ENCODE results near the gene PZP. TPM values are rescaled to one million over a fixed set of nuclear protein-coding genes. Genes with fewer than 3 reads are reported as not detected.
"Not testable (repeated sequence)": the region's sequence is repeated elsewhere in the genome, so short reads cannot be mapped to it uniquely, and the experiment has no call there.

Gene PZP
- polyA plus RNA-seq, 1 donor from 2014 or later, result not detected

DNA sequence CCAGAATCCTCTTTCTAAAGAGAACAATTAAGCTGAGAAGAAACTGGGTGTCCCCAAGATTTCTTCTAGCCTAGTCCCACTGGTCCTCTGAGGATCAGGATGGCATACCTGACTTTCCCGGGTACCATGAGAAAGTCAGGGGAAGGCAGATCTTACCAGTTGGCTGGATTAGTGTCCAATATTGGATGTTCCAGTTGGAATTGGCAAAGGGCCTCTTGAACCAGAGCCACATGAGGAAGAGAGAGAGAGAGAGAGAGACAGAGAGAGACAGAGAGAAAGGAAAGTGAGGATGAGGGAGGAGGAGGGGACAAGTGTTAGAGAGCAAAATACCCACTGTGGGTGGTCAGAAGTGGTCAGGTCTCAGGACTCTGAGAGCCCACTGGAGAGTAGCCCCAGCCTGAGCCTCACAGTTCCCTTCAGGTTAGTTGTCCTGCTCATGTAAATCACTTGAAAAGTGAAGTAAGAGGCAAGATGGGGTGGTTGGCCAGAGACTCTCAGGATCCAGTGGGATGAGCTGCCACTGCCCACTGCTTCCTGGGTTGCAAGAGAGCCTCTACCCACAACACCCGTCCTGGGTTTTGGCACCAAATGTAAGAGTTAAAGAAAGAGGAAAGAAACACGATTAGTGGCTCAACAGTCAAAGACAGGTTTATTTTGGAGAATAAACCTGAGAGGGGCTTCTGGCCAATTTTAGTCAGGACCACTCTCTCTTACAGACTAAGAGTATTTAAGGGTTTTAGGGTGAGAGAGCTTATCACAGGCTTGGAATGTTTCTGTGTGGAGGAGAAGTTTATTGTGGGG is 64.1 kb downstream of the PZP start:
- no peak overlapping the region for H3K4me3 ChIP-seq (ENCODE audit: low read length)
- H3F3A ChIP-seq (ENCODE audit: insufficient read depth, low read length, poor library complexity, severe bottlenecking), result no peaks in the 10 kb centered on the region
- H3K79me2 ChIP-seq (replicated peaks; ENCODE audit: insufficient read depth, low read length), result no peaks in the 10 kb centered on the region
- H3K36me3 ChIP-seq (ENCODE audit: insufficient read depth, low read length), result no peaks in the 10 kb centered on the region
- no peaks in the 10 kb centered on the region for H3K27me3 ChIP-seq (ENCODE audit: insufficient read depth, low read depth, low read length)
- no peak overlapping the region for H3K4me2 ChIP-seq (ENCODE audit: low read length)
- H2AFZ ChIP-seq (ENCODE audit: low read depth, low read length), result no peak overlapping the region
- H4K20me1 ChIP-seq (ENCODE audit: insufficient read depth), result no peaks in the 10 kb centered on the region
- TF ChIP-seq EZH2 (IDR thresholded peaks at IDR 0.05; ENCODE audit: borderline replicate concordance, insufficient read depth, low read length, poor library complexity, severe bottlenecking) (no peak), EP300 (conservative IDR thresholded peaks at IDR 0.05; ENCODE audit: poor library complexity, severe bottlenecking) (no peak)
- H3K9me3 ChIP-seq (ENCODE audit: low read length), result no peaks in the 10 kb centered on the region
- H3K9ac ChIP-seq (ENCODE audit: low read length), result no peak overlapping the region
- no peak overlapping the region for H3K27ac ChIP-seq (ENCODE audit: low read length)
- no peaks in the 10 kb centered on the region for H3K9me2 ChIP-seq (ENCODE audit: insufficient read depth, low read length)

DNA sequence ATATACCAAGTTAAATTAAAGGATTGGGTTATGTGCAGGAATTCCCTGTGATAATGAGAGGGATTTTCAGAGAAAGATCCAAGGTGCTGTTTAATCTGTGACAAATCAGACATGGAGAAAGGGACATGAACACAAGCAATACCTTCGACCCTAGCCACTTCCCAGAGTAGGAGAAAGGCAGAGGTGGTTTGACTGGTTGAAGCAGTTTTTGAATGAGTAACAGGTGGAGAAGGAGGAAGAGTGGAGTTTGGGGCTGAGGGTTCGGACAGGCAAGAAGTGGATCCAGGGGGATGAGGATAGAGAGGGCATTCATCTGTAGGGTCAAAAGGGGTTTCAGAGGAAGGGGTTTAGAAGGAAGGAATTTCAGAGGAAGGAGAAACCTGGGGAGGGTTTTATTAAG is 65.1 kb downstream of the PZP start:
- Histone ChIP-seq H3K27me3 (ENCODE audit: insufficient read depth, low read depth, low read length) (no peaks in the 10 kb centered on the region), H3K4me2 (ENCODE audit: low read length) (no peak overlapping the region), H2AFZ (ENCODE audit: low read depth, low read length) (no peak overlapping the region), H3K4me3 (ENCODE audit: low read length) (no peak overlapping the region), H3F3A (ENCODE audit: insufficient read depth, low read length, poor library complexity, severe bottlenecking) (no peaks in the 10 kb centered on the region), H3K36me3 (ENCODE audit: insufficient read depth, low read length) (no peaks in the 10 kb centered on the region), H3K9ac (ENCODE audit: low read length) (no peak overlapping the region), H3K9me2 (ENCODE audit: insufficient read depth, low read length) (no peaks in the 10 kb centered on the region), H3K9me3 (ENCODE audit: low read length) (no peaks in the 10 kb centered on the region), H3K79me2 (replicated peaks; ENCODE audit: insufficient read depth, low read length) (no peaks in the 10 kb centered on the region), H4K20me1 (ENCODE audit: insufficient read depth) (no peaks in the 10 kb centered on the region), H3K27ac (ENCODE audit: low read length) (no peak overlapping the region)
- TF ChIP-seq, protein P1, sequence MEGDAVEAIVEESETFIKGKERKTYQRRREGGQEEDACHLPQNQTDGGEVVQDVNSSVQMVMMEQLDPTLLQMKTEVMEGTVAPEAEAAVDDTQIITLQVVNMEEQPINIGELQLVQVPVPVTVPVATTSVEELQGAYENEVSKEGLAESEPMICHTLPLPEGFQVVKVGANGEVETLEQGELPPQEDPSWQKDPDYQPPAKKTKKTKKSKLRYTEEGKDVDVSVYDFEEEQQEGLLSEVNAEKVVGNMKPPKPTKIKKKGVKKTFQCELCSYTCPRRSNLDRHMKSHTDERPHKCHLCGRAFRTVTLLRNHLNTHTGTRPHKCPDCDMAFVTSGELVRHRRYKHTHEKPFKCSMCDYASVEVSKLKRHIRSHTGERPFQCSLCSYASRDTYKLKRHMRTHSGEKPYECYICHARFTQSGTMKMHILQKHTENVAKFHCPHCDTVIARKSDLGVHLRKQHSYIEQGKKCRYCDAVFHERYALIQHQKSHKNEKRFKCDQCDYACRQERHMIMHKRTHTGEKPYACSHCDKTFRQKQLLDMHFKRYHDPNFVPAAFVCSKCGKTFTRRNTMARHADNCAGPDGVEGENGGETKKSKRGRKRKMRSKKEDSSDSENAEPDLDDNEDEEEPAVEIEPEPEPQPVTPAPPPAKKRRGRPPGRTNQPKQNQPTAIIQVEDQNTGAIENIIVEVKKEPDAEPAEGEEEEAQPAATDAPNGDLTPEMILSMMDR (IDR thresholded peaks at IDR 0.05; ENCODE audit: poor library complexity, severe bottlenecking), result no peak

DNA sequence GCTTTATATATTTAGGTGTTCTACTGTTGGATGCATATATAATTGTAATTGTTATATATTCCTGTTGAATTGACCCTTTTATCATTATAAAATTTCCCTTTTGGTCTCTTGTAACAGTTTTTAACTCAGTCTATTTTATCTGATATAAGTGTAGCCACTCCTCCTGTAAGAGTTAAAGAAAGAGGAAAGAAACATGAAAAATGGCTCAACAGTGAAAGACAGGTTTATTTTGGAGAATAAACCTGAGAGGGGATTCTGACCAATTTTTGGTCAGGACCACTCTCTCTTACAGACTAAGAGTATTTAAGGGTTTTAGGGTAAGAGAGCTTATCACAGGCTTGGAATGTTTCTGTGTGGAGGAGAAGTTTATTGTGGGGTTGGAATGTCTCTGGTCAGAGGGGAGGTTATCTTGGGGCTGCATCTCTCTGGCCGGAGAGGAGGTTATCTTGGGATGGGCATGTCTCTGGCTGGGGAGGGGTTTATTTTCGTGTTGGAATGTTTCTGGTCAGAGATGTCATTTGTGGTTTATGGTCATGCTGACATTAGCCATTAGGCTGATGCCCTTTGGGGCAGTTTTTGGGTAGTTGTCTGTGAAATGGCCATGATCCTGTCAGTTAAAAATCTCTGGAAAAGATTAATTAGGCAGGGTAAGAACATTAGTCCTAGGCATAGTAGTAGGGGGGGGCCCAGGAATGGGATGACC is 68.5 kb downstream of the PZP start:
- H3K4me2 ChIP-seq (ENCODE audit: low read length); H3K27ac ChIP-seq (ENCODE audit: low read length); H3K79me2 ChIP-seq (replicated peaks; ENCODE audit: insufficient read depth, low read length); H3K9me3 ChIP-seq (ENCODE audit: low read length); H4K20me1 ChIP-seq (ENCODE audit: insufficient read depth); H3F3A ChIP-seq (ENCODE audit: insufficient read depth, low read length, poor library complexity, severe bottlenecking); H3K4me3 ChIP-seq (ENCODE audit: low read length); H2AFZ ChIP-seq (ENCODE audit: low read depth, low read length); H3K27me3 ChIP-seq (ENCODE audit: insufficient read depth, low read depth, low read length); H3K9me2 ChIP-seq (ENCODE audit: insufficient read depth, low read length); H3K36me3 ChIP-seq (ENCODE audit: insufficient read depth, low read length); H3K9ac ChIP-seq (ENCODE audit: low read length): not testable (repeated sequence)

DNA sequence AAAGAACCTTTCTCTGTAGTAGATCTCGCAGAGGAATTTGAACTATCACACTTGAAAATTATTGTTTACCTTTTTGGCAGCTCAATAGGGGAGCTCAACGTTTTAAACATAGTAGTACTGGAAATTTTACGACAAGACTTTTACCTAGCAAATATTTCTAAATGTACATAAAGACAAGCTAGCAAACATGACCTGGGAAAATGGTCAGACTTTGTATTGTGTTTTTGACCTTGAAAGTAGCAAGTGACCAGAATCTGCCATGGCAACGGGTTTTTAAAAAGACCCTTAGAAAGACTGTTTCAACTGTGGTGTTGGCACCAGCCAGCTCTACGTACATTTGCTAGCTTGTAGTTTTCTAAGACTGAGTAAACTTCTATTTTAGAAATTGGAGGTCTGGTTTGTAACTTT is 72.3 kb downstream of the PZP start:
- Histone ChIP-seq H3K9ac (ENCODE audit: low read length) (no peak overlapping the region), H3K79me2 (replicated peaks; ENCODE audit: insufficient read depth, low read length) (no peaks in the 10 kb centered on the region), H3K4me3 (ENCODE audit: low read length) (no peak overlapping the region), H3K9me2 (ENCODE audit: insufficient read depth, low read length) (no peaks in the 10 kb centered on the region), H2AFZ (ENCODE audit: low read depth, low read length) (no peak overlapping the region), H3K9me3 (ENCODE audit: low read length) (no peaks in the 10 kb centered on the region), H3K27ac (ENCODE audit: low read length) (no peak overlapping the region), H3K27me3 (ENCODE audit: insufficient read depth, low read depth, low read length) (no peaks in the 10 kb centered on the region), H3K36me3 (ENCODE audit: insufficient read depth, low read length) (no peaks in the 10 kb centered on the region), H3F3A (ENCODE audit: insufficient read depth, low read length, poor library complexity, severe bottlenecking) (no peaks in the 10 kb centered on the region), H3K4me2 (ENCODE audit: low read length) (no peak overlapping the region), H4K20me1 (ENCODE audit: insufficient read depth) (no peaks in the 10 kb centered on the region)
- TF ChIP-seq SMC3 (conservative IDR thresholded peaks at IDR 0.05; ENCODE audit: poor library complexity) (no peak), TAF1 (IDR thresholded peaks at IDR 0.05; ENCODE audit: low read depth) (no peak), POLR2AphosphoS5 (IDR thresholded peaks at IDR 0.05) (no peak), EZH2 (IDR thresholded peaks at IDR 0.05; ENCODE audit: borderline replicate concordance, insufficient read depth, low read length, poor library complexity, severe bottlenecking) (no peak), EP300 (conservative IDR thresholded peaks at IDR 0.05; ENCODE audit: poor library complexity, severe bottlenecking) (no peak), MXI1 (conservative IDR thresholded peaks at IDR 0.05; ENCODE audit: poor library complexity, severe bottlenecking) (no peak), RAD21 (conservative IDR thresholded peaks at IDR 0.05) (no peak)
- TF ChIP-seq, protein P2, sequence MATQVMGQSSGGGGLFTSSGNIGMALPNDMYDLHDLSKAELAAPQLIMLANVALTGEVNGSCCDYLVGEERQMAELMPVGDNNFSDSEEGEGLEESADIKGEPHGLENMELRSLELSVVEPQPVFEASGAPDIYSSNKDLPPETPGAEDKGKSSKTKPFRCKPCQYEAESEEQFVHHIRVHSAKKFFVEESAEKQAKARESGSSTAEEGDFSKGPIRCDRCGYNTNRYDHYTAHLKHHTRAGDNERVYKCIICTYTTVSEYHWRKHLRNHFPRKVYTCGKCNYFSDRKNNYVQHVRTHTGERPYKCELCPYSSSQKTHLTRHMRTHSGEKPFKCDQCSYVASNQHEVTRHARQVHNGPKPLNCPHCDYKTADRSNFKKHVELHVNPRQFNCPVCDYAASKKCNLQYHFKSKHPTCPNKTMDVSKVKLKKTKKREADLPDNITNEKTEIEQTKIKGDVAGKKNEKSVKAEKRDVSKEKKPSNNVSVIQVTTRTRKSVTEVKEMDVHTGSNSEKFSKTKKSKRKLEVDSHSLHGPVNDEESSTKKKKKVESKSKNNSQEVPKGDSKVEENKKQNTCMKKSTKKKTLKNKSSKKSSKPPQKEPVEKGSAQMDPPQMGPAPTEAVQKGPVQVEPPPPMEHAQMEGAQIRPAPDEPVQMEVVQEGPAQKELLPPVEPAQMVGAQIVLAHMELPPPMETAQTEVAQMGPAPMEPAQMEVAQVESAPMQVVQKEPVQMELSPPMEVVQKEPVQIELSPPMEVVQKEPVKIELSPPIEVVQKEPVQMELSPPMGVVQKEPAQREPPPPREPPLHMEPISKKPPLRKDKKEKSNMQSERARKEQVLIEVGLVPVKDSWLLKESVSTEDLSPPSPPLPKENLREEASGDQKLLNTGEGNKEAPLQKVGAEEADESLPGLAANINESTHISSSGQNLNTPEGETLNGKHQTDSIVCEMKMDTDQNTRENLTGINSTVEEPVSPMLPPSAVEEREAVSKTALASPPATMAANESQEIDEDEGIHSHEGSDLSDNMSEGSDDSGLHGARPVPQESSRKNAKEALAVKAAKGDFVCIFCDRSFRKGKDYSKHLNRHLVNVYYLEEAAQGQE (IDR thresholded peaks at IDR 0.05; ENCODE audit: borderline replicate concordance), result no peak
- TF ChIP-seq, protein P1 (IDR thresholded peaks at IDR 0.05; ENCODE audit: poor library complexity, severe bottlenecking), result no peak
